ENCODE measurements around the gene NIPAL3. TPM values are rescaled to one million over a fixed set of nuclear protein-coding genes. Genes with fewer than 3 reads are reported as not detected.

NIPAL3 gene
- total RNA-seq, 8 experiments from 2014 or later = 8.6 to 48.0 (median 19.1) TPM

GRCh38 chr1:24416666-24417391, 1.2 kb downstream of the NIPAL3 start:
- H3K4me1 ChIP-seq (replicated peaks in 1 of 2) = peaks cover 10 to 17% of the 10 kb centered on the region in 2 donors
- no peak for ATAC-seq (replicated peaks in 6 of 8)
- in situ Hi-C loops (cut with MboI; ENCODE audit: low pct_unique_long_range_greater_than_20kb in 2 of 9, low sequenced_read_pairs in 9 of 9, unreplicated experiment in 9 of 9) = no loop called here
- no peak overlapping the region for H3K27ac ChIP-seq
- peak overlapping the region; percentile 47 to 57 (median 50) for H3K4me3 ChIP-seq
- WGBS, 10 experiments = 15 to 86% (median 74%) methylated on average over 1 to 9 of the region's 10 CpGs; no CpG with 5 or more reads in 1 of the 10 experiments

- in situ Hi-C loops (cut with MboI; ENCODE audit: low pct_unique_long_range_greater_than_20kb in 2 of 9, low sequenced_read_pairs in 9 of 9, unreplicated experiment in 9 of 9) = no loop called here
- no peak for ATAC-seq (replicated peaks in 6 of 8)
- no peak overlapping the region for H3K4me3 ChIP-seq
- H3K27ac ChIP-seq = no peak overlapping the region
- 13 to 92% (median 62%) methylated on average over 1 of the region's 1 CpG; no CpG with 5 or more reads in 4 of the 10 experiments for WGBS, 10 experiments
- H3K4me1 ChIP-seq (replicated peaks in 1 of 2) = peaks cover 10 to 17% of the 10 kb centered on the region in 2 donors
Observed at GRCh38 chr1:24417681-24418080, 2.1 kb downstream of the NIPAL3 start.

GRCh38 chr1:24418898-24419628, 3.5 kb downstream of the NIPAL3 start:
- Histone ChIP-seq H3K4me3 (no peak overlapping the region), H3K4me1 (replicated peaks in 1 of 2) (peaks cover 17 to 20% of the 10 kb centered on the region in 2 donors), H3K27ac (no peak overlapping the region)
- WGBS, 10 experiments = 45 to 100% (median 69%) methylated on average over 1 to 13 of the region's 14 CpGs
- ATAC-seq (replicated peaks in 6 of 8) = peak in 5 of 8 experiments; percentile 1 to 34 (median 24)
- in situ Hi-C loops (cut with MboI; ENCODE audit: low pct_unique_long_range_greater_than_20kb in 2 of 9, low sequenced_read_pairs in 9 of 9, unreplicated experiment in 9 of 9) = no loop called here

DNA sequence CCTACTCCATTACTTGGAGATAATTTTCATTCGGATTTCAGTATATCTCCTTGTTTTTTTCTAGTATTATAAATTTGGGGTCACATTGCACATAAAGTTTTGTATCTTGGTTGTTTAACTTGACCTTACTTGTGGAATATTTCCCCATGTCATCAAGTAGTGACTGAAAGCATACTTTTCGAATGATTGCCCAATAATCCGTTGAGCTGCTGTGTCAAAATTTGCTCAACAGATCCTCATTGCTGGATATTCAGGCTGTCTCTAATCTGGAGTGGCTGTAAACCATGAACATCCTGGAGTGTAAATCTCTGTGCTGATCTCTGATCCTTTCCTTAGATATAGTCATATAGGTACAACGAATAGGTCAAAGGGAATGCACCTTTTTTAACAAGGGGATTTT, 4.9 kb downstream of the NIPAL3 start:
- ATAC-seq (replicated peaks in 6 of 8) = no peak
- in situ Hi-C loops (cut with MboI; ENCODE audit: low pct_unique_long_range_greater_than_20kb in 2 of 9, low sequenced_read_pairs in 9 of 9, unreplicated experiment in 9 of 9) = no loop called here

GRCh38 chr1:24421502-24421901, 5.9 kb downstream of the NIPAL3 start:
- no peak overlapping the region for H3K27ac ChIP-seq
- no peak overlapping the region for H3K4me3 ChIP-seq
- peaks cover 16 to 17% of the 10 kb centered on the region in 2 donors for H3K4me1 ChIP-seq (replicated peaks in 1 of 2)
- 80 to 100% (median 84%) methylated on average over 1 to 2 of the region's 2 CpGs; no CpG with 5 or more reads in 4 of the 10 experiments for WGBS, 10 experiments
- no peak for ATAC-seq (replicated peaks in 6 of 8)
- in situ Hi-C loops (cut with MboI; ENCODE audit: low pct_unique_long_range_greater_than_20kb in 2 of 9, low sequenced_read_pairs in 9 of 9, unreplicated experiment in 9 of 9) = no loop called here

More for the DNA sequence above, 4.9 kb downstream of the NIPAL3 start:
- peaks cover 19 to 20% of the 10 kb centered on the region in 2 donors for H3K4me1 ChIP-seq (replicated peaks in 1 of 2)
- no peak overlapping the region for H3K27ac ChIP-seq
- 60 to 100% (median 90%) methylated on average over 2 to 4 of the region's 4 CpGs for WGBS, 10 experiments
- H3K4me3 ChIP-seq = no peak overlapping the region

DNA sequence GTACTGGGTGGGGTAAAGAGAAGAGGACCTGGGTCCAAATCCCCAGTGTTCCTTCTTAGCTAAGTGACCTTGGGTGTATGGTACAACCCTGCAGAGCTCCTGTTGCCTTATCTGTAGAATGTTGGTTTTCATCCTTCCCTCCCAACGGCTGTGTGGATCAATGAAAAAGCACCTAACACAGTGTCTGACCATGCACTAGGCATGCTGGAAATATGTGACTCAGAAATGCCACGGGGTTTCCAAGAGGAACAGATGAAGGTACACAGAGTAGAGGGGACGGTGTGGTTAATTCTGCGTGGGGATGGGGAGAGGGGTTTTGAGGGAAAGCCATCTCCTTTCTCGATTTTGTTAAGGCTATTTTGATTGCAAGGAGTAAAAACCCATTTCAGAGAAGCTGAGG, 8.6 kb downstream of the NIPAL3 start:
- in situ Hi-C loops (cut with MboI; ENCODE audit: low pct_unique_long_range_greater_than_20kb in 2 of 9, low sequenced_read_pairs in 9 of 9, unreplicated experiment in 9 of 9) = no loop called here
- Histone ChIP-seq H3K4me1 (replicated peaks in 1 of 2) (peaks cover 8 to 18% of the 10 kb centered on the region in 2 donors), H3K27ac (no peak overlapping the region), H3K4me3 (no peak overlapping the region)
- 27 to 94% (median 80%) methylated on average over 1 to 5 of the region's 5 CpGs; no CpG with 5 or more reads in 2 of the 10 experiments for WGBS, 10 experiments
- ATAC-seq (replicated peaks in 6 of 8) = no peak

DNA sequence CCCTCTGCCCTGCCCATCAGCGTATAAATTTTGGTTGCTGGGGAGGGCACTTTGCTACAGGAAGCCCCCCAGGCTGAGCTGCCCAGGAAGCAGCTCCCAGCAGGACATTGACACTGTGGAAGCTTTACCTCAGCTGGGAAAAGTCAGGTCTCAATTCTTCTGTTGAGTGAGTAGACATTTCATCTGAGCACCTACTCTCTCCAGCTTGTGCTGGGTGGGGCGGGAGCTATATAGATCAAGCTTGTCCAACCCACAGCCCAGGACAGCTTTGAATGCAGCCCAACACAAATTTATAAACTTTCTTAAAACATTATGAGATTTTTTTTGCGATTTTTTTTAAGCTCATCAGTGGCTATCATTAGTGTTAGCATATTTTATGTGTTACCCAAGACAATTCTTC, 9.4 kb downstream of the NIPAL3 start:
- in situ Hi-C loops (cut with MboI; ENCODE audit: low pct_unique_long_range_greater_than_20kb in 2 of 9, low sequenced_read_pairs in 9 of 9, unreplicated experiment in 9 of 9) = no loop called here
- no peak for ATAC-seq (replicated peaks in 6 of 8)

DNA sequence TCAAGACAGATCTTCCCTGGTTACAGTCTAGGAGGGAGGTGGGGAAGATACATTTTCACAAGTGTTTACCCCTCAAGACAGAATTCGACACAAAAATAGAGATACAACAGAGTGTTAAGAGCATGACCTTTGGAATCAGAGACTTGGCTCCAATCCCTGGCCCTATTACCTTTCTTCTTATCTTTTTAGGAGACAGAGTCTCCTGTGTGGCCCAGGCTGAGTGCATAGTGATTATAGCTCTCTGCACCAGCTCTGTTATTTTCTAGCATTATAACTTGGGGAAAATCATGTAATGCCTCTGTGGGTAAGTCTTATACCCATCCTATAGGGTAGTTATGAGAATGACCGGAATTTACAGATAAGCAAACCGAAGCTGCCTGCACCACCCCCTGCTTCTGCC, 9.8 kb downstream of the NIPAL3 start:
- no peak for ATAC-seq (replicated peaks in 6 of 8)
- Histone ChIP-seq H3K27ac (no peak overlapping the region), H3K4me3 (no peak overlapping the region), H3K4me1 (replicated peaks in 1 of 2) (peaks cover 6 to 18% of the 10 kb centered on the region in 2 donors)
- 75 to 100% (median 90%) methylated on average over 1 to 3 of the region's 3 CpGs; no CpG with 5 or more reads in 4 of the 10 experiments for WGBS, 10 experiments
- in situ Hi-C loops (cut with MboI; ENCODE audit: low pct_unique_long_range_greater_than_20kb in 2 of 9, low sequenced_read_pairs in 9 of 9, unreplicated experiment in 9 of 9) = no loop called here

More for the DNA sequence above, 9.4 kb downstream of the NIPAL3 start:
- no peak overlapping the region for H3K27ac ChIP-seq
- WGBS, 10 experiments = 71 to 100% (median 94%) methylated on average over 1 to 3 of the region's 3 CpGs; no CpG with 5 or more reads in 2 of the 10 experiments
- no peak overlapping the region for H3K4me3 ChIP-seq
- peaks cover 6 to 18% of the 10 kb centered on the region in 2 donors for H3K4me1 ChIP-seq (replicated peaks in 1 of 2)

- ATAC-seq (replicated peaks in 6 of 8) = no peak
- peaks cover 6 to 18% of the 10 kb centered on the region in 2 donors for H3K4me1 ChIP-seq (replicated peaks in 1 of 2)
- 78 to 95% (median 88%) methylated on average over 1 to 7 of the region's 7 CpGs; no CpG with 5 or more reads in 2 of the 10 experiments for WGBS, 10 experiments
- H3K4me3 ChIP-seq = no peak overlapping the region
- no peak overlapping the region for H3K27ac ChIP-seq
- in situ Hi-C loops (cut with MboI; ENCODE audit: low pct_unique_long_range_greater_than_20kb in 2 of 9, low sequenced_read_pairs in 9 of 9, unreplicated experiment in 9 of 9) = no loop called here
Observed at GRCh38 chr1:24425922-24426321, 10.3 kb downstream of the NIPAL3 start.

DNA sequence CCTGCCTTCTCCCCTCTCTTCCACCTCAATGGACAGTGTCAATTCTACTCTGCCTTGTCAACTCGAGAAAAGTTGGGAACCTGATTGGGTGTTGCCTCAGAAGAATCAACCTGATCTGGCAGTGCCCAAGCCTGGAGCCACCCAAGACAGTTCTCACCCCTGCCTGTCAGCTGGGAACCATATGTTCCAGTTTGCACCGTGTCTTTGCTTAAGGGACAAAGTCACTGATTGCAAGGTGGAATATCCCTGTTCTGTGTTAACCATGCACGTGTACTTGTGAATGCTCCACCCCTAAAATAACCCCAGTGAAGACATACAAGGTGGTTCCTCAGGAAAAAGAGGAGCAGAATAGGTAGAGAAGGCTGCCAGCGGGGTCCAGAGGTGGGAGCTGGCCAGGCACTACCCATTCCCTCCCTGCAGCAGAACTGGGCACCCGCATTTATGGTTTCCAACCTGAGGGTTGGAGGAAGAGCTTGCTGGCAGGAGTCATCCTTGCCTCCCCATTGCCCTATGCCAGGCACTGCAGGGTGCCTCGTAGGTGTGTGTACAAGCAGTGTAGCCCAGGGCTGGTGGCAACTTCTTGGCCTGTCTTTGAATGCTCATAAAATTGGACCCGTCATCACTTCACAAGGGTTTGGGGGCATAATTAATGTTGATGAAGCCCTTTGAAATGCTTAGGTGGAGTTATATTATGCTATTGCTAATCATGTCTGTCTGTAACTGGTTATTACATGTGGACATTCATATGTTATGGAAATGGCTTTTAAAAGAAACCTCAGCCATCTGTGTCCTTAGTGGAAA, 11.3 kb downstream of the NIPAL3 start:
- H3K4me3 ChIP-seq = no peak overlapping the region
- H3K27ac ChIP-seq = no peak overlapping the region
- WGBS, 10 experiments = 0 to 100% (median 88%) methylated on average over 1 to 7 of the region's 7 CpGs; no CpG with 5 or more reads in 1 of the 10 experiments
- peaks cover 6 to 18% of the 10 kb centered on the region in 2 donors for H3K4me1 ChIP-seq (replicated peaks in 1 of 2)
- peak in 4 of 8 experiments; percentile 2 to 92 (median 81) for ATAC-seq (replicated peaks in 6 of 8)
- in situ Hi-C loops (cut with MboI; ENCODE audit: low pct_unique_long_range_greater_than_20kb in 2 of 9, low sequenced_read_pairs in 9 of 9, unreplicated experiment in 9 of 9) = no loop called here

DNA sequence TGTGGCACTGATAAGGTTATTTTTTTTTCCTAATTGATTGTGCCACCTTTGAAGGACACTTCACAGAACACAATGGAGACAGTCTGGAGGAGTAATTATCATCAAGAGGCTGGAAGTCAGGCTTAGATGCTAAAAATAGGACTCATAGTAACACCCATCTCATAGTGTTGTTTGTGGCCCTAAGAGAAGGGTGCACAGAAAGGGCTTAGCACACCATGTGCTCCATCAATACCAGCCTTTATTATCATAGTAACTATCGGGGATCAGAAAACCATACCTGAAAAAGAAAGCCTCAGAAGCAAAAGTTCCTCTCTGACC, 11.9 kb downstream of the NIPAL3 start:
- 57 to 100% (median 100%) methylated on average over 1 of the region's 1 CpG; no CpG with 5 or more reads in 7 of the 10 experiments for WGBS, 10 experiments
- peaks cover 6 to 18% of the 10 kb centered on the region in 2 donors for H3K4me1 ChIP-seq (replicated peaks in 1 of 2)
- no peak overlapping the region for H3K27ac ChIP-seq
- no peak overlapping the region for H3K4me3 ChIP-seq
- ATAC-seq (replicated peaks in 6 of 8) = peak in 3 of 8 experiments; percentile 34 to 54 (median 41)
- in situ Hi-C loops (cut with MboI; ENCODE audit: low pct_unique_long_range_greater_than_20kb in 2 of 9, low sequenced_read_pairs in 9 of 9, unreplicated experiment in 9 of 9) = no loop called here

DNA sequence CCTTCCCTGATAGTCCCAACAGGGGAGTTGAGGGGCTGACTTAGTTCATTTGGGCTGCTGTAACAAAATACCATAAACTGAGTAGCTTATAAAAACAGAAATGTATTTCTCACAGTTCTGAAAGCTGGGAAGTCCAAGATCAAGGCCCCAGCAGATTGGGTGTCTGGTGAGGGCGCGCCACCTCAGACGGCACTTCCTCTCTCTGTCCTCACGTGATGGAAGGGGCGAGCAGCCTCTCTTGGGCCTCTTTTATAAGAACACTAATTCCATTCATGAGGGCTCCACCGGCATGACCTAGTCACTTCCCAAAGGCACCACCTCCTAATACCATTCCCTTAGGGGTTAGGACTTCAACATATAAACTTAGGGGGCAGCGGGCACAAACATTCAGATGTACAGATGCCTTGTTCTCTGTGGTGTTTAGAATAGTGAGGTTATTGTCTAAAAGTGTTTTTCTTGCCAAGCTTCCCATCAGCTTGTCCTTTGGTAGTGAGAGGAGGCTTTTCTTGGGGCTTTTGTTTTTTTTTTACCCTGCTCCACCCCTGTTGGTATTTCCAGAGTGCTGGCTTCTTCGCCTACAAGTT, 20.3 kb downstream of the NIPAL3 start:
- 76 to 100% (median 93%) methylated on average over 1 to 7 of the region's 8 CpGs; no CpG with 5 or more reads in 2 of the 10 experiments for WGBS, 10 experiments
- in situ Hi-C loops (cut with MboI; ENCODE audit: low pct_unique_long_range_greater_than_20kb in 2 of 9, low sequenced_read_pairs in 9 of 9, unreplicated experiment in 9 of 9) = no loop called here
- no peak overlapping the region for H3K27ac ChIP-seq
- H3K4me1 ChIP-seq (replicated peaks in 1 of 2) = peaks cover 13 to 21% of the 10 kb centered on the region in 2 donors
- H3K4me3 ChIP-seq = no peak overlapping the region
- no peak for ATAC-seq (replicated peaks in 6 of 8)
